DMS153 (cell line): Measurements from ENCODE around the gene CNTNAP2.
A peak's percentile ranks its signal among the peaks of the same experiment; 100 is the strongest.
"Not testable (repeated sequence)": the region's sequence is repeated elsewhere in the genome, so short reads cannot be mapped to it uniquely, and the experiment has no call there.

ENCODE experiments used
- DNase-seq: peaks from one replicate; lab custom pipeline; 2025; lab: John Stamatoyannopoulos, UW

CNTNAP2 gene

DNA sequence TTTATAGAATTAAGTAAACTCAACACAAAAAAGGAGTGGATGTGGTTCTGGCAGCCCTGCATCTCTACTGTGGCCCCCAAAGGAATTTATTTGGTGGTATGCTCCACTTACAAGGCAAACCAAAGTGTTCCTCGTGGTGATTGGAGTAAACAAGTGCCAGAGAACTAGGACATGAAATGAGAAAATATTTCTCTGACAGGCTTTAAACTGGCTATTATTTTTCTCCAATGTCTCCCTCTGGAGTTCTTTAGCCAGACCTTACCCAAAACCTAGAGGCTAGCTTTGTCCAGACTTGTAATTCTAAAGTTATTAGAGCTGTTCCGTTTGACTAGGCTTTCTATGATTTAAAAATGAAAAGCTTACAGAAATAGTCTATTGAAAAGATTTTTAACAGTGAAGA is 990.1 kb downstream of the CNTNAP2 start:
- DNase-seq, result no peak

- DNase-seq, result not testable (repeated sequence)
These were observed 997.9 kb downstream of the CNTNAP2 start for GRCh38 chr7:147114525-147114924.

DNA sequence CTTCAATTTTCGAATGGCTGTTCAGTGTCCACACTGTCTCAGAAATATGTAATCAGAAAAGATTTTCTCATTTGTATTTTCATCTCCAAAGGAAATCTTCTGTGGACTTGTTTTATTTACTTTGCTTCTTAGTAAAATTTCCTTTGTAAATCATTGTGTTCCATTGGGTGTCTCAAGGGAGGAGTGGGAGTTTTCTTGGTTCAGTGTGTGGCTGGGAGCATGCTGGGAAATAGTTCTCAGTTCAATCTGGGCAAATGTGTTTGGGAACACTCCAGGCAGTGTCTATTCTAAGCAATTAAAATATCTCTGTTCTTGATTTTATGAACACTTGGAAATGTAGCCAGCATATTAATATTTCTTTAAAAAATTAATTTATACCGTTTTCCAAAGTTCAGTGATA is 1019.8 kb downstream of the CNTNAP2 start:
- DNase-seq, result no peak

- DNase-seq, result no peak
These were observed 1028.6 kb downstream of the CNTNAP2 start for GRCh38 chr7:147145194-147145593.

DNA sequence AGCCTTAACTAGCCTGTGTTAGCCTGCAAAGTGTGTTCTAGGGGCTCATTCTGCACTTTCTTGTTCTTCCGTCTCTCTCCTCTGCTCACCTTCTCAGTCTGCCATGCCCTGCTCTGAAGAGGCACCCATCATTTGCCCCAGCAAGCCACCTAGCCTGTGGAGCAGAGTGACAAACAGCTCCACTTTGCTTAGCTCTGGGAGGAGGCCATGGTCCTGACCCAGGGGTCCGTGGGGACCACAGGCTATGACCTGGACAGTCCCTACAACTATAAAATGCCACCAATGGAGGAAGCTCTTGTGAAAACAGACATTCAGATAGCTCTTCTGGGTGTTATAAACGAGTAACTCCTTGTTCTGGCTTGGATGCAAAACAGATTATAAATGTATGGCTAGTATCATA is 1029.6 kb downstream of the CNTNAP2 start:
- no peak for DNase-seq

- peak; percentile 21 for DNase-seq
These were observed 1035.1 kb downstream of the CNTNAP2 start for GRCh38 chr7:147151661-147152060.

DNA sequence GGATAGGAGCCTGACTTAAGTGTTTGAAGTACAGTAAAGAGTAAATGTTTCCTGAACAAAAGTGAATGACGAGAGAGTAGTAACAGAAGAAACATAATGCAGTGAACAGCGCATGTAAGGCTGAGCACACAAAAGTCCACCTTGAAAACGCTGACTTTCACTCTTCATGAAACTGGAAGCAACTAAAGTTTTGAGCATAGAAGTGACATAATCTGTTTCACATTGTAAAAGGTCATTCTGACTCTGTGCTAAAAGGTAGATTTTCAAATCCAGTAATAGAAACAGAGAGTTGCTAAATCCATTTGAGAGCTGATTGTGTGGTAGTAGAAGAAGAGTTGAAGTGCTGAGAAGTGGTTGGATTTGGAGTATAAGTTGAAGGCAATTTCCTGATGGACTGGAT is 1037.0 kb downstream of the CNTNAP2 start:
- DNase-seq, result peak; percentile 3

- no peak for DNase-seq
These were observed 1044.8 kb downstream of the CNTNAP2 start for GRCh38 chr7:147161405-147161804.

DNA sequence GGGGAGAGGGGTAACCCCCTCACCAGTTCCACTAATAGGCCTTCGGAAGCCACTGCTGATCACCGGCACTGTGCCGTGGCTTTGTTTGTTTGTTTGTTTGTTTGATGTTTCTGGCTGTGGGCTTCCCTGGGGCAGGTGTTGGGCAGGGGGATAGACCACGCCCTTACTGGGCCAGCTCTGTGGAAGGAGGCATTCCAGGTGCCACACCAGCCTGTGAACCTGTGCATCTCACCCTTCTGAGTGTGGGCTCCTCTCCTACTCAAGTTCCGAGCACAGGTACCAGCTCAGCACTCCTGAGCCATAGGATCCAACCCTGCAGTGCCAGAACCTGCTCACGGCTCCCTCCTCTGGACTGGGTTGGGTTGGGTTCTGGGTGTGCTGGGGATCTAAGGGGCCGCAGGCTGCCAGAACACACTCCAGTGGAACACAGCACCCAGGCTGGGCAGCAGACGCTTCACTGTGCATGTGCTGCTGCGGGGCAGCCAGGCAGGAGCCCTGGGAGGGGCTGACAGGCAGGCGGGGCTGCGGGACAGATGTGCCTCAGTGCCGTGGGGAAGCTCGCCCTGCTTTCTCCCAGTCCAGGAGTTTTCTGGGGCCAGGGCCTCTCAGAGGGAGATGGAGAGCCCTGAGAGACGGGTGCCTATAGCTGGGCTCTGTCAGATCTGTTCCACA is 1053.9 kb downstream of the CNTNAP2 start:
- no peak for DNase-seq

DNA sequence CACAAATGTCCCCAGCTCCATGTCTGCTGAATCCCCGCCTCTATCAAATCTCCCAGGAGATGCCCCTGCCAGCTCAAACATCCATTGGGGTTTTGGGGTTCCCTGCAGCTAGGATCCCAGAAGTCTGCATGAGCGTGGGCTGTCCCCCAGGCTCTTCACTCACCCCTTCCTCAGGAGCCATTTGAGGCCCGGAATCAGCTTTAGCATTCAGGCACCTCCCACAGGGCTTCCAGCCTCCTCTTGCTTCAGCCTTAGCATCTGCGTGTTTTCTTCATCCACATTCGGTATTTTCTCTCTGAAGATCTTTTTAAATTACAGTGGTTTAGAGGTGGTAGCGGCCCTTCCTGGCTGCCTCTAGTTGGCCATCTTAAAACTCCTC is 1054.4 kb downstream of the CNTNAP2 start:
- DNase-seq, result no peak

DNA sequence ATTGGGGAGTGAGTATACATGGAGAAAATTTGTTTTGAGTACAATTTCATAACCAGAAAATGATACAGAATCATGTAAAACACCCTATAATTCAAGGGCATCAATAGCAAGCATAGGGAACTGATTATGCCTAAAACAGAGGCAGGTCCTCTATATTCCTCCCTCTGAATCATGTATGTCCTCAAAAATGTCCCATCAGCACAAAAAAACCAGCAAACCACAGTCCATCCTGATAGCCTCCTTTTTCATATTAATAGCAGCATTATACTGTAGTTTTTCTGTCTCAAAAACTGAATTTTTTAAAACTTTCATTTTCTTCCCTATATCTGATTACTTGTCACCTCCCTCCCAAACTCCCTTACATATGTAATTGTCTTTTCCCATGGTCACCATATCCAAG is 1057.3 kb downstream of the CNTNAP2 start:
- DNase-seq, result no peak

GRCh38 chr7:147182874-147183273 is 1066.3 kb downstream of the CNTNAP2 start:
- no peak for DNase-seq

- DNase-seq, result no peak
These were observed 1066.7 kb downstream of the CNTNAP2 start for GRCh38 chr7:147183276-147183675.

GRCh38 chr7:147188467-147188866 is 1071.9 kb downstream of the CNTNAP2 start:
- DNase-seq, result no peak

- DNase-seq, result no peak
These were observed 1076.9 kb downstream of the CNTNAP2 start for GRCh38 chr7:147193476-147193875.

GRCh38 chr7:147196481-147196880 is 1079.9 kb downstream of the CNTNAP2 start:
- peak; percentile 40 for DNase-seq

DNA sequence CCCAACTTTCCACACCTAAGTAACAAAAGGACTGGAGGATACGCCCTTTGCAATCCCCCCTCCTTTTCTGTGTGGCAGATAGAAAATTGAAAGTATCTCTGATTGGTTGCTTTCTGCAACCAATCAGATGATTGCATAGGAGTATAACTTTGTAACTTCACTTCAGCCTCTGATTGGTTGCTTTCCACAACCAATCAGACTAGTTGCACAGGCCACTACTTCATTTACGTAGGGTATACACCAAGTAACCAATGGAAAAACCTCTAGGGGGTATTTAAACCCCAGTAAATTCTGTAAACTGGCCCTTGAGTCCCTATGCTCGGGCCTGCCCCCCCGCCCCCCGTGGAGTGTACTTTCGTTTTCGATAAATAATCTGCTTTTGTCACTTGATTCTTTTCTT is 1080.4 kb downstream of the CNTNAP2 start:
- peak; percentile 87 for DNase-seq

- DNase-seq, result no peak
These were observed 1083.3 kb downstream of the CNTNAP2 start for GRCh38 chr7:147199868-147200267.

DNA sequence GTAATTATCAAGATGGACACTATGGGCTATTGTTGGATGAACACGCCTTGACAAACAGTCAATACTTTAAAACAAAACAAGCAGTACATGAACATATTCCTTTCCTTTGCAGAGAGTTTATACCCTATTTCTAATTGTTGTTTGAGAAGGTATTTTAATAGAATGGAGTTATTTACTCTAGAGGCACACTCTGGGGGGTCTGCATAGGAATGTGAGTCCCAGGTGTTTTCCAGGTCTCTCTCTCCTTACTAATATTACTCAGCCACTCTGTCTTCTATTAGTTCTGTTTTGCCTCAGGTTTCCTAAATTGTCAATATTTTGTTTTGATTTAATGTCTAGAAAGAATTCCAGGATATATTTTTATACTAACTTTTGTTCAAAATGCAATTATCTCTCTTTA is 1091.4 kb downstream of the CNTNAP2 start:
- DNase-seq, result no peak

DNA sequence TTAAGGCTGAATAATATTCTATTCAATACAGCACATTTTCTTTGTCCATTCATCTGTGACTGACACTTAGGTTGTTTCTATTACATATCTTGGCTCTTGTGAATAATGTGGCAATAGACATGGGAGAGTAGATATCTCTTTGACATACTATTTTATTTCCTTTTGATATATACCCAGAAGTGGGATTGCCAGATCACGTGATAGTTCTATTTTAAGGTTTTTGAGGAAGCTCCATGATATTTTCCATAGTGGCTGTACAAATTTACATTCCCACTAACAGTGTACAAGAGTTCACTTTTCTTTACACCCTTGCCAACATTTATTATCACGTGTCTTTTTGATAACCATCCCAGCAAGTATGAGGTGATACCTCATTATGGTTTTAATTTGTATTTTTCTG is 1114.7 kb downstream of the CNTNAP2 start:
- no peak for DNase-seq

DNA sequence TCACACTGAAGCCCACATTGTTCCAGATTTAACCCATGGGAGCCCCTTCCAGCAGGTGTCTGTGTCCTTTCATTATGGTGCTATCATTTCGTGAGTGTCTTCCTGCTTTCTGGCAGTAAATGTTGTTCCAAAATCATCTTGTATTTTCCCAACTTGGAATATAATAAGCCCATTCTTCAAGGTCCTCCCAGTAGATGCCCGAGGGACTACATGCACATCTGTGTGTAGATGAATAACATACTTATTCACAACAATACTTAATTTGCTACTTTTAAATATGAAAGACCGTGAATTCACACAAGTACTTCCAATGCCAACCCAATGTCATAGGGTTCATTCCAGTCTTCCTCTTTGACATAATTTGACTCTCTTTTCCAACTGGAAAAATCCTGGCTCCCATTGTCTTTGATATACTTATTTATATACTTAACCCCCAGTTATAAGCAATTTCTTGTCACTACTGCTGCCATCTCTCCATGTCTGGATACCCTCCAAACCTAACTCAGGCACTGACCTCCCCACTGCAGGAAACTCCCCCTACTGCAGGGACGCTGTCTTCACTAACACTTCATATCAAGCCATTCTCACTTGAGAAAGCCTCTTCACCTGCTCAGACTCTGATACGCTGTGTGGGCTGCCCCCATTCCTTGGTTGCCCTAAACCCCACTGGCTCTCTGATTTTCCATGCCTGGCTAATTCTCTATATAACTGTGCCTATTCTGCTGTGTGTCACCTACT is 1119.2 kb downstream of the CNTNAP2 start:
- DNase-seq, result no peak

DNA sequence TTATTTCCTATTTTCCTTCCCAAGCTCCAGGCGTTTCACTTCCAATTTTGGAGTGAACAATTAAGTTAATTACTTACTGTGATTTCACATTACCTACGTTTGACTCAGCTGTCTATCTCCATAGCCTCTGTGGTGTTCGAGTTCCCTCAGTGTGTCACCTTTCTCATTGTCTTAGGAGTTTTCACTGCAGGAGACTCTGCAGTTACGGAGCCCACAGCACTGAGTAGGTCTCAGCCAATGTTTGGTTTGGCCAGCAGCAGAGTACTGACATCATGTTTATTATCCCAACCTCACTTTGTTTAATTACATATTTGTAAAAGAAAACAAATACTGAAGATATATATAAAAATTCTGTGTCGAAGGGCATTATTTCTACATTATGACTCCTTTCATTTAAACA is 1123.9 kb downstream of the CNTNAP2 start:
- DNase-seq, result no peak

- DNase-seq, result no peak
These were observed 1128.7 kb downstream of the CNTNAP2 start for GRCh38 chr7:147245274-147245673.

DNA sequence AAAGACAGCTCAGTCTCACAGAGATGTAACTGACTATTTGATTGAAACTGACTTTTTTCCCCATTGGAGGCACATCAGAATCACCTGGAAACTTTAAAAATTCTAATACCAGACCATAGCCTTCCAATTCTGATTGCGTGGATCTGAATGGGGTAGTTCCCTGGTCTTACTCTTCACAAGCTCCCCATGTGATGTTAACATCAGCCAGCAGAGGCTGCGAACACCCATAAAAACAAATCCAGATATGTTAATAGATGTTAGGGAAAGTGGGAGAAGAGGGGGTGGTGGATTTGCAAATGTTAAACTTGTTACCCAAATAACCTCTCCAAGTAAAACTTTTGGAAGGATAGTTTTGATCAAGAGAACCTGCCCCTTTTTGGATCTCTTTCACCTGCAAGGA is 1133.4 kb downstream of the CNTNAP2 start:
- no peak for DNase-seq
